Endodermal cell (in vitro differentiated cells): Measurements from ENCODE around the gene ATG12. TPM values are rescaled to one million over a fixed set of nuclear protein-coding genes. Genes with fewer than 3 reads are reported as not detected.
"Not testable (repeated sequence)": the region's sequence is repeated elsewhere in the genome, so short reads cannot be mapped to it uniquely, and the experiment has no call there.

Source experiments
- DNase-seq: peaks from one replicate; pipeline ENCODE4 v3.0.0-alpha.2; 2017
- H3K27ac ChIP-seq: 2 replicates; pipeline ENCODE4 v1.5.1; 2013; ENCODE audit warnings: mild to moderate bottlenecking, low read depth, low read length, moderate library complexity
- H3K27me3 ChIP-seq: 2 replicates; pipeline ENCODE4 v1.6.1; 2013; ENCODE audit warnings: mild to moderate bottlenecking, low read length, moderate library complexity; ENCODE audit not compliant: insufficient read depth, control insufficient read depth, poor library complexity, severe bottlenecking
- H3K36me3 ChIP-seq: 2 replicates; pipeline ENCODE4 v1.7.0; 2013; ENCODE audit warnings: mild to moderate bottlenecking, low read length, moderate library complexity; ENCODE audit not compliant: control insufficient read depth, insufficient read depth
- H3K4me1 ChIP-seq: one replicate; pipeline ENCODE4 v1.7.0; 2013; ENCODE audit warnings: low read length; ENCODE audit not compliant: control insufficient read depth, insufficient read depth
- H3K4me3 ChIP-seq: 2 replicates; pipeline ENCODE4 v1.5.1; 2013; ENCODE audit warnings: mild to moderate bottlenecking, low read length, moderate library complexity
- H3K9ac ChIP-seq: 2 replicates; pipeline ENCODE4 v1.6.1; 2013; ENCODE audit warnings: mild to moderate bottlenecking, low read length, moderate library complexity; ENCODE audit not compliant: poor library complexity, severe bottlenecking; ENCODE audit errors: extremely low read depth
- H3K9me3 ChIP-seq: 2 replicates; pipeline ENCODE4 v1.6.1; 2013; ENCODE audit warnings: mild to moderate bottlenecking, low read length, moderate library complexity; ENCODE audit not compliant: control insufficient read depth
- H3K27ac Mint-ChIP-seq: 2 replicates; pipeline ENCODE4 v1.8.0; 2020; ENCODE audit warnings: mixed read lengths
- H3K27me3 Mint-ChIP-seq: 2 replicates; pipeline ENCODE4 v1.8.0; 2021; ENCODE audit warnings: mild to moderate bottlenecking, mixed read lengths; ENCODE audit not compliant: insufficient read depth
- H3K36me3 Mint-ChIP-seq: 2 replicates; pipeline ENCODE4 v1.8.0; 2020; ENCODE audit warnings: low read depth, mixed read lengths
- H3K4me1 Mint-ChIP-seq: 2 replicates; pipeline ENCODE4 v1.8.0; 2020; ENCODE audit warnings: mixed read lengths
- H3K4me3 Mint-ChIP-seq: 2 replicates; pipeline ENCODE4 v1.8.0; 2020; ENCODE audit warnings: mild to moderate bottlenecking, moderate library complexity, mixed read lengths
- H3K9me3 Mint-ChIP-seq: 2 replicates; pipeline ENCODE4 v1.8.0; 2020; ENCODE audit warnings: mild to moderate bottlenecking, mixed read lengths
- CTCF ChIP-seq: fragments of 200-600 bp; sonication (generic); conservative IDR thresholded peaks from 2 replicates; pipeline ENCODE4 v1.5.0; 2021; ENCODE audit warnings: antibody characterized with exemption, mild to moderate bottlenecking
- WGBS, 2 experiments: methylation state at CpG; one replicate each; pipeline versions ENCODE4 v1.1.5 to v1.1.7; 2013; ENCODE audit warnings: missing lambda C conversion rate in 2 of 2, mixed read lengths in 1 of 2; ENCODE audit not compliant: insufficient coverage in 1 of 2, insufficient read length in 1 of 2; 5-methylcytosine and 5-hydroxymethylcytosine counted together
- total RNA-seq, 2 donors: library from RNA; stranded (reverse); fragmentation: NEBNext Ultra II Directional in 1 of 2; extraction: Animal tissue kit (Norgen Biotek cat#: 25700) in 1 of 2; gene quantifications; 2 replicates in 1 of 2; 3 replicates in 1 of 2; pipeline ENCODE4 v1.2.1, GENCODE V29; 2021

Gene ATG12
- total RNA-seq, 2 donors from 2014 or later, result 47.9 to 57.8 TPM

DNA sequence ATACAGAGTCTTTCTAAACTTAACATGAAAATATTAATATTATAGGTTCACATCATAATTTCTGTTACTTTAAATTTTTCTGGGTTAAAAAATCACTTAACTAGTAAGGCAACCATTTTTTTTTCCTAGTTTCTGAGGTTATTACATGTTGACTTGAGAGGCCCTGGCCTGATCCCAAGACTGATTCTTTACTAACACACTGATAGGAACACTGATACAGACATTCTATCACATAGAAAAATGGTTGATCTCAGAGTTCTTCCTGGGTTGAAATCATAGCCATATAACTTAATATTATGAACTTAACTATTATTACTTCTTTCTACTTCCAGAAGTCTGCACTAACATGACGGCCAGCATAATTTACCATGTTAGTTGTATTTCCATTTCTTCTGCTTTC is 43.3 kb upstream of the ATG12 start:
- Mint-ChIP-seq H3K27ac (no peak overlapping the region), H3K9me3 (no peaks in the 10 kb centered on the region), H3K4me3 (no peak overlapping the region), H3K36me3 (peaks cover 5% of the 10 kb centered on the region), H3K4me1 (no peaks in the 10 kb centered on the region), H3K27me3 (no peaks in the 10 kb centered on the region)
- WGBS, 2 experiments, result 96% methylated on average over 1 of the region's 1 CpG; no CpG with 5 or more reads in 1 of the 2 experiments
- DNase-seq, result no peak
- Histone ChIP-seq H3K27ac (no peak overlapping the region), H3K27me3 (no peaks in the 10 kb centered on the region), H3K9me3 (no peaks in the 10 kb centered on the region), H3K36me3 (no peaks in the 10 kb centered on the region), H3K4me3 (no peak overlapping the region), H3K9ac (no peak overlapping the region), H3K4me1 (no peaks in the 10 kb centered on the region)
- TF ChIP-seq CTCF, result no peak

- H3K27me3 ChIP-seq, H3K9me3 Mint-ChIP-seq, DNase-seq, H3K27ac ChIP-seq, H3K36me3 ChIP-seq, H3K27ac Mint-ChIP-seq, H3K4me3 Mint-ChIP-seq, H3K4me1 Mint-ChIP-seq, H3K27me3 Mint-ChIP-seq, H3K4me1 ChIP-seq, H3K9me3 ChIP-seq, H3K9ac ChIP-seq, H3K4me3 ChIP-seq: not testable (repeated sequence)
- 95 to 96% methylated on average over 6 to 8 of the region's 8 CpGs for WGBS, 2 experiments
- peaks cover 14% of the 10 kb centered on the region for H3K36me3 Mint-ChIP-seq
Measured at GRCh38 chr5:115882434-115882833, 41.1 kb upstream of the ATG12 start.

DNA sequence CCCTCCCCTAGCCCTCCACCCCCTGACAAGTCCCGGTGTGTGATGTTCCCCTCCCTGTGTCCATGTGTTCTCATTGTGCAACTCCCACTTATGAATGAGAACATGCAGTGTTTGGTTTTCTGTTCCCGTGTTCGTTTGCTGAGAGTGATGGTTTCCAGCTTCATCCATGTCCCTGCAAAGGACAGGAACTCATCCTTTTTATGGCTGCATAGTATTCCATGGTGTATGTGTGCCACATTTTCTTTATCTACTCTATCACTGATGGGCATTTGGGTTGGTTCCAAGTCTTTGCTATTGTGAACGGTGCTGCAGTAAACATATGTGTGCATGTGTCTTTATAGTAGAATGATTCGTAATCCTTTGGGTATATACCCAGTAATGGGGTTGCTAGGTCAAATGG is 36.0 kb upstream of the ATG12 start:
- not testable (repeated sequence) for H3K27ac ChIP-seq, H3K4me1 Mint-ChIP-seq, H3K4me3 Mint-ChIP-seq, DNase-seq, H3K9me3 ChIP-seq, H3K9me3 Mint-ChIP-seq, H3K27me3 Mint-ChIP-seq, H3K27ac Mint-ChIP-seq, H3K4me1 ChIP-seq, H3K27me3 ChIP-seq, H3K36me3 ChIP-seq, H3K4me3 ChIP-seq, H3K9ac ChIP-seq
- WGBS, 2 experiments, result 95 to 100% methylated on average over 1 to 5 of the region's 5 CpGs
- H3K36me3 Mint-ChIP-seq, result peaks cover 14% of the 10 kb centered on the region

GRCh38 chr5:115875447-115875846 is 34.1 kb upstream of the ATG12 start:
- Histone ChIP-seq H3K27me3 (no peaks in the 10 kb centered on the region), H3K9ac (no peak overlapping the region), H3K27ac (no peak overlapping the region), H3K4me1 (no peaks in the 10 kb centered on the region), H3K9me3 (no peaks in the 10 kb centered on the region), H3K36me3 (peaks cover 10% of the 10 kb centered on the region), H3K4me3 (no peak overlapping the region)
- WGBS, 2 experiments, result 76 to 88% methylated on average over 1 to 2 of the region's 2 CpGs
- TF ChIP-seq CTCF, result peak; percentile 65
- Mint-ChIP-seq H3K4me3 (no peak overlapping the region), H3K36me3 (peaks cover 18% of the 10 kb centered on the region), H3K27me3 (no peaks in the 10 kb centered on the region), H3K4me1 (no peaks in the 10 kb centered on the region), H3K27ac (no peak overlapping the region), H3K9me3 (peaks cover 5% of the 10 kb centered on the region)
- peak; percentile 50 for DNase-seq
